WTC11 (cell line): Measurements from ENCODE around the gene NNMT.

Source experiments
- ATF6 ChIP-seq: sonication (generic); formaldehyde crosslinking; IDR thresholded peaks from 2 replicates; pipeline ENCODE4 v1.8.1; 2023; ENCODE audit warnings: mild to moderate bottlenecking, missing genetic modification reagents
- CREB1 ChIP-seq: sonication (generic); formaldehyde crosslinking; IDR thresholded peaks from 2 replicates; pipeline ENCODE4 v1.8.0; 2023; ENCODE audit warnings: mild to moderate bottlenecking, missing genetic modification reagents
- CTCF ChIP-seq: fragments of 200-600 bp; IDR thresholded peaks from 2 replicates; pipeline ENCODE4 v1.8.0; 2022; ENCODE audit warnings: antibody characterized with exemption
- EMX1 ChIP-seq: fragments of 250-450 bp; sonication (Bioruptor Pico); IDR thresholded peaks from 2 replicates; pipeline ENCODE4 v1.8.0; 2021; ENCODE audit warnings: mild to moderate bottlenecking
- IRF1 ChIP-seq: sonication (generic); formaldehyde crosslinking; IDR thresholded peaks from 2 replicates; pipeline ENCODE4 v1.8.0; 2023; ENCODE audit warnings: missing genetic modification reagents
- IRF2 ChIP-seq: sonication (generic); formaldehyde crosslinking; IDR thresholded peaks from 2 replicates; pipeline ENCODE4 v1.8.0; 2022; ENCODE audit warnings: low read depth, missing genetic modification reagents, borderline replicate concordance
- MAX ChIP-seq: sonication (generic); formaldehyde crosslinking; IDR thresholded peaks from 2 replicates; pipeline ENCODE4 v1.8.0; 2022; ENCODE audit warnings: mild to moderate bottlenecking, missing genetic modification reagents
- NR3C1 ChIP-seq: sonication (generic); formaldehyde crosslinking; conservative IDR thresholded peaks from 2 replicates; pipeline ENCODE4 v1.8.1; 2023; ENCODE audit warnings: low read depth, mild to moderate bottlenecking, missing genetic modification reagents
- TEAD4 ChIP-seq: sonication (generic); formaldehyde crosslinking; IDR thresholded peaks from 2 replicates; pipeline ENCODE4 v1.8.0; 2022; ENCODE audit warnings: mild to moderate bottlenecking, missing genetic modification reagents
- USF2 ChIP-seq: sonication (generic); formaldehyde crosslinking; IDR thresholded peaks from 2 replicates; pipeline ENCODE4 v1.8.1; 2023; ENCODE audit warnings: mild to moderate bottlenecking, missing genetic modification reagents, moderate library complexity
- ZNF121 ChIP-seq: sonication (generic); formaldehyde crosslinking; IDR thresholded peaks from 2 replicates; pipeline ENCODE4 v1.8.0; 2023; ENCODE audit warnings: missing genetic modification reagents

- no peak for TF ChIP-seq NR3C1 (CRISPR knock-in tag)
- TF ChIP-seq TEAD4 = no peak
- TF ChIP-seq EMX1 (CRISPR knock-in tag) = no peak
- no peak for TF ChIP-seq CTCF
- TF ChIP-seq IRF2 (CRISPR knock-in tag) = no peak
- no peak for TF ChIP-seq IRF1 (CRISPR knock-in tag)
- no peak for TF ChIP-seq ATF6 (CRISPR knock-in tag)
- no peak for TF ChIP-seq USF2 (CRISPR knock-in tag)
- no peak for TF ChIP-seq CREB1 (CRISPR knock-in tag)
- TF ChIP-seq ZNF121 (CRISPR knock-in tag) = no peak
- no peak for TF ChIP-seq MAX (CRISPR knock-in tag)
Measured at GRCh38 chr11:114264381-114264780, 31.8 kb upstream of the NNMT start.
